SU-DHL-6 (cell line): Measurements from ENCODE around the gene DOCK1.

ENCODE experiments used
- H2AFZ ChIP-seq: fragments of 200-600 bp; sonication (generic); 2 replicates; pipeline ENCODE4 v1.6.1; 2014; ENCODE audit warnings: low read depth, mild to moderate bottlenecking, moderate library complexity, mixed read lengths, antibody characterized with exemption, low read length; ENCODE audit not compliant: severe bottlenecking
- H3F3A ChIP-seq: fragments of 200-600 bp; shearing (Covaris generic); 2 replicates; pipeline ENCODE4 v1.6.0; 2016; ENCODE audit warnings: antibody characterized with exemption, mild to moderate bottlenecking; ENCODE audit not compliant: insufficient read depth
- H3K27ac ChIP-seq: fragments of 200-600 bp; sonication (generic); 2 replicates; pipeline ENCODE4 v1.5.1; 2016; ENCODE audit warnings: low read depth, mild to moderate bottlenecking, low read length, moderate library complexity, mixed read lengths
- H3K27me3 ChIP-seq: fragments of 200-600 bp; sonication (generic), shearing (Covaris generic); 2 replicates; pipeline ENCODE4 v1.6.0; 2014; ENCODE audit warnings: mild to moderate bottlenecking, low read length
- H3K36me3 ChIP-seq: fragments of 200-600 bp; sonication (generic); 2 replicates; pipeline ENCODE4 v1.6.1; 2014; ENCODE audit warnings: mild to moderate bottlenecking, low read length, mixed read lengths
- H3K4me2 ChIP-seq: fragments of 300-600, 200-600 bp; shearing (Covaris generic), sonication (generic); 2 replicates; pipeline ENCODE4 v1.6.0; 2014; ENCODE audit warnings: low read length, low read depth, mild to moderate bottlenecking; ENCODE audit not compliant: poor library complexity, severe bottlenecking
- H3K4me3 ChIP-seq: fragments of 200-600 bp; sonication (generic); 2 replicates; pipeline ENCODE4 v1.5.1; 2014; ENCODE audit warnings: antibody characterized with exemption, low read length, mild to moderate bottlenecking, mixed read lengths; ENCODE audit not compliant: insufficient read depth, poor library complexity, severe bottlenecking
- H3K79me2 ChIP-seq: fragments of 200-600 bp; sonication (generic); 2 replicates; pipeline ENCODE4 v1.6.1; 2014; ENCODE audit warnings: mild to moderate bottlenecking, low read length, moderate library complexity; ENCODE audit not compliant: insufficient read depth
- H3K9ac ChIP-seq: fragments of 200-600 bp; sonication (generic); 2 replicates; pipeline ENCODE4 v1.7.0; 2014; ENCODE audit warnings: mild to moderate bottlenecking, low read length
- H3K9me2 ChIP-seq: fragments of 200-600 bp; sonication (generic); replicated peaks from 2 replicates; pipeline ENCODE4 v1.6.1; 2014; ENCODE audit warnings: low read length; ENCODE audit not compliant: insufficient read depth
- H3K9me3 ChIP-seq: fragments of 200-600 bp; sonication (generic); 2 replicates; pipeline ENCODE4 v1.6.1; 2014; ENCODE audit warnings: low read length, mixed read lengths; ENCODE audit not compliant: insufficient read depth
- H4K20me1 ChIP-seq: fragments of 200-600 bp; sonication (generic); 2 replicates; pipeline ENCODE4 v1.6.1; 2014; ENCODE audit warnings: low read depth, mild to moderate bottlenecking, antibody characterized with exemption, low read length, moderate library complexity, mixed read lengths
- CTCF ChIP-seq: fragments of 200-600 bp; sonication (generic); IDR thresholded peaks from one replicate; pipeline ENCODE4 v1.5.1; 2017; ENCODE audit warnings: antibody characterized with exemption, mild to moderate bottlenecking, low read length, moderate library complexity; ENCODE audit not compliant: insufficient read depth, poor library complexity, severe bottlenecking
- EZH2phosphoT487 ChIP-seq: fragments of 200-600 bp; sonication (generic), shearing (Covaris generic); conservative IDR thresholded peaks from 2 replicates; pipeline ENCODE4 v1.6.1; 2018; ENCODE audit warnings: mild to moderate bottlenecking, antibody characterized with exemption, low read length, moderate library complexity, mixed read lengths

The DOCK1 gene

GRCh38 chr10:127424594-127425264 is 519.5 kb downstream of the DOCK1 start:
- Histone ChIP-seq H3K4me3 (no peak overlapping the region), H3K9me2 (no peaks in the 10 kb centered on the region), H4K20me1 (no peaks in the 10 kb centered on the region), H3K79me2 (no peaks in the 10 kb centered on the region), H2AFZ (no peak overlapping the region), H3K27ac (no peak overlapping the region), H3F3A (no peaks in the 10 kb centered on the region), H3K27me3 (no peaks in the 10 kb centered on the region), H3K9me3 (no peaks in the 10 kb centered on the region), H3K36me3 (no peaks in the 10 kb centered on the region), H3K4me2 (no peak overlapping the region), H3K9ac (no peak overlapping the region)
- TF ChIP-seq EZH2phosphoT487 (no peak), CTCF (no peak)

GRCh38 chr10:127426746-127427145 is 521.5 kb downstream of the DOCK1 start:
- no peak for TF ChIP-seq CTCF
- no peak for TF ChIP-seq EZH2phosphoT487
- Histone ChIP-seq H3K9me2 (no peaks in the 10 kb centered on the region), H3K36me3 (no peaks in the 10 kb centered on the region), H2AFZ (no peak overlapping the region), H3K27ac (no peak overlapping the region), H3K9ac (no peak overlapping the region), H3F3A (no peaks in the 10 kb centered on the region), H4K20me1 (no peaks in the 10 kb centered on the region), H3K27me3 (no peaks in the 10 kb centered on the region), H3K9me3 (no peaks in the 10 kb centered on the region), H3K4me3 (no peak overlapping the region), H3K79me2 (no peaks in the 10 kb centered on the region), H3K4me2 (no peak overlapping the region)

- Histone ChIP-seq H3F3A (no peaks in the 10 kb centered on the region), H2AFZ (no peak overlapping the region), H3K4me2 (no peak overlapping the region), H3K4me3 (no peak overlapping the region), H3K36me3 (no peaks in the 10 kb centered on the region), H3K27me3 (no peaks in the 10 kb centered on the region), H3K27ac (no peak overlapping the region), H3K9me2 (no peaks in the 10 kb centered on the region), H4K20me1 (no peaks in the 10 kb centered on the region), H3K9ac (no peak overlapping the region), H3K9me3 (no peaks in the 10 kb centered on the region), H3K79me2 (no peaks in the 10 kb centered on the region)
- TF ChIP-seq EZH2phosphoT487 (no peak), CTCF (no peak)
Measured at GRCh38 chr10:127427926-127428325, 522.7 kb downstream of the DOCK1 start.
